HCT116 (cell line): Measurements from ENCODE around the gene PRICKLE1. TPM values are rescaled to one million over a fixed set of nuclear protein-coding genes. Genes with fewer than 3 reads are reported as not detected.

Source experiments
- ATAC-seq: fragments of 200-7000 bp; cut with Tn5 transposase; 2 replicates; pipeline ENCODE4 v1.9.1; 2020; ENCODE audit warnings: mild to moderate bottlenecking, moderate library complexity
- BruUV-seq: library from RNA; stranded (reverse); fragments of 400-500 nt; replicated peaks from 2 replicates; lab custom pipeline; 2021; lab: Mats Ljungman, UMichigan
- CTCF ChIA-PET: fragments of 300-600 bp; sonication (Branson Sonifier 250); formaldehyde crosslinking; loops from one replicate; lab custom pipeline; 2021; ENCODE audit warnings: antibody characterized with exemption; lab: Charles Lee
- POLR2A ChIA-PET: fragments of 300-600, 350-600 bp; sonication (Branson Sonifier 250); formaldehyde crosslinking; loops from one replicate; lab custom pipeline; 2021; ENCODE audit warnings: antibody characterized with exemption; lab: Charles Lee
- RAD21 ChIA-PET, 2 experiments: fragments of 300-600 bp; sonication (Branson Sonifier 250); formaldehyde crosslinking; loops; one replicate each; lab custom pipeline; 2023; ENCODE audit warnings: low total read pairs in 2 of 2; ENCODE audit not compliant: uncharacterized antibody in 2 of 2, unreplicated experiment in 2 of 2, low non-redundant PET in 1 of 2; lab: Charles Lee
- DNase-seq: peaks from one replicate; pipeline ENCODE4 v3.0.0-alpha.2; 2010; ENCODE audit warnings: low read depth, low spot score
- H2AFZ ChIP-seq: fragments of 200-600 bp; shearing (Covaris generic), sonication (generic); 2 replicates; pipeline ENCODE4 v1.6.1; 2017; ENCODE audit warnings: low read depth, mixed run types, mixed read lengths, antibody characterized with exemption, low read length; ENCODE audit not compliant: poor library complexity, severe bottlenecking
- H3K27ac ChIP-seq: 2 replicates; pipeline ENCODE4 v1.5.1; 2012; ENCODE audit warnings: low read depth, low read length
- H3K27me3 ChIP-seq: fragments of 200-600 bp; sonication (generic); 2 replicates; pipeline ENCODE4 v1.6.1; 2016; ENCODE audit warnings: mixed run types, low read length, mixed read lengths; ENCODE audit not compliant: insufficient read depth
- H3K36me3 ChIP-seq, 2 experiments: fragments of 200-500 bp in 1 of 2; fragments of 200-600 bp in 1 of 2; sonication (Bioruptor generic) in 1 of 2; sonication (generic) in 1 of 2; 2 replicates each; pipeline versions ENCODE4 v1.5.1 to v1.6.1; 2014 to 2016; ENCODE audit warnings: low read length in 2 of 2, inconsistent platforms in 1 of 2, mixed read lengths in 1 of 2, mixed run types in 1 of 2; ENCODE audit not compliant: insufficient read depth in 2 of 2, control insufficient read depth in 1 of 2
- H3K4me1 ChIP-seq, 2 experiments: fragments of 200-600 bp in 1 of 2; sonication (generic) in 1 of 2; 2 replicates each; pipeline versions ENCODE4 v1.5.1 to v1.6.1; 2012 to 2017; ENCODE audit warnings: low read length in 2 of 2, inconsistent platforms in 1 of 2, mild to moderate bottlenecking in 1 of 2, mixed read lengths in 1 of 2, mixed run types in 1 of 2, moderate library complexity in 1 of 2; ENCODE audit not compliant: insufficient read depth in 2 of 2, control insufficient read depth in 1 of 2
- H3K4me2 ChIP-seq: fragments of 200-600 bp; sonication (generic); 2 replicates; pipeline ENCODE4 v1.6.1; 2017; ENCODE audit warnings: mixed run types, low read length, mixed read lengths
- H3K4me3 ChIP-seq, 2 experiments: fragments of 200-600 bp in 1 of 2; sonication (generic) in 1 of 2; replicated peaks in 1 of 2; 2 replicates each; pipeline ENCODE4 v1.5.1; 2011 to 2016; ENCODE audit warnings: low read length in 2 of 2, control low read depth in 1 of 2, low read depth in 1 of 2, mild to moderate bottlenecking in 1 of 2, mixed read lengths in 1 of 2, mixed run types in 1 of 2
- H3K79me2 ChIP-seq: fragments of 200-600 bp; sonication (generic); 2 replicates; pipeline ENCODE4 v1.6.1; 2017; ENCODE audit warnings: mild to moderate bottlenecking, mixed run types, low read length, moderate library complexity, mixed read lengths; ENCODE audit not compliant: insufficient read depth
- H3K9ac ChIP-seq: fragments of 200-600 bp; sonication (generic); 2 replicates; pipeline ENCODE4 v1.6.1; 2016; ENCODE audit warnings: low read length, mixed read lengths
- H3K9me2 ChIP-seq: fragments of 200-600 bp; sonication (generic), shearing (Covaris generic); 2 replicates; pipeline ENCODE4 v1.6.1; 2017; ENCODE audit warnings: mixed run types, mild to moderate bottlenecking, moderate library complexity; ENCODE audit not compliant: insufficient read depth
- H3K9me3 ChIP-seq, 2 experiments: fragments of 200-500 bp in 1 of 2; fragments of 200-600 bp in 1 of 2; sonication (Bioruptor generic) in 1 of 2; sonication (generic) in 1 of 2; 2 replicates each; pipeline ENCODE4 v1.6.1; 2014 to 2017; ENCODE audit warnings: low read length in 2 of 2, mixed read lengths in 2 of 2, inconsistent platforms in 1 of 2, low read depth in 1 of 2, mild to moderate bottlenecking in 1 of 2, mixed run types in 1 of 2, moderate library complexity in 1 of 2; ENCODE audit not compliant: control insufficient read depth in 1 of 2, insufficient read depth in 1 of 2
- H4K20me1 ChIP-seq: fragments of 200-600 bp; sonication (generic), shearing (Covaris generic); 2 replicates; pipeline ENCODE4 v1.6.1; 2017; ENCODE audit warnings: mixed run types, mild to moderate bottlenecking, moderate library complexity; ENCODE audit not compliant: insufficient read depth
- EZH2 ChIP-seq: fragments of 200-600 bp; sonication (generic); IDR thresholded peaks from 2 replicates; pipeline ENCODE4 v1.6.1; 2017; ENCODE audit warnings: antibody characterized with exemption, mixed run types
- SRF ChIP-seq: IDR thresholded peaks from 2 replicates; pipeline ENCODE4 v1.6.1; 2012; ENCODE audit warnings: low read depth
- YY1 ChIP-seq: IDR thresholded peaks from 2 replicates; pipeline ENCODE4 v1.6.1; 2011; ENCODE audit warnings: low read length, low read depth, moderate library complexity, mild to moderate bottlenecking; ENCODE audit not compliant: insufficient replicate concordance; ENCODE audit errors: extremely low read depth
- ZFX ChIP-seq: fragments of 450-650 bp; IDR thresholded peaks from 2 replicates; pipeline ENCODE4 v1.6.1; 2017
- intact Hi-C: fragments of 100-400 bp; cut with micrococcal nuclease; formaldehyde crosslinking; loops from 2 replicates; pipeline ENCODE4 v1.10.0; 2022
- total RNA-seq: library from RNA; stranded (reverse); gene quantifications from one replicate; pipeline ENCODE4 v1.2.1, GENCODE V29; 2021; ENCODE audit not compliant: unreplicated experiment
- TF ChIP-seq, protein P1 (sequence below): IDR thresholded peaks from 2 replicates; pipeline ENCODE4 v1.6.1; 2012

PRICKLE1 gene
- total RNA-seq, 1 experiment from 2014 or later: 1.3 TPM

DNA sequence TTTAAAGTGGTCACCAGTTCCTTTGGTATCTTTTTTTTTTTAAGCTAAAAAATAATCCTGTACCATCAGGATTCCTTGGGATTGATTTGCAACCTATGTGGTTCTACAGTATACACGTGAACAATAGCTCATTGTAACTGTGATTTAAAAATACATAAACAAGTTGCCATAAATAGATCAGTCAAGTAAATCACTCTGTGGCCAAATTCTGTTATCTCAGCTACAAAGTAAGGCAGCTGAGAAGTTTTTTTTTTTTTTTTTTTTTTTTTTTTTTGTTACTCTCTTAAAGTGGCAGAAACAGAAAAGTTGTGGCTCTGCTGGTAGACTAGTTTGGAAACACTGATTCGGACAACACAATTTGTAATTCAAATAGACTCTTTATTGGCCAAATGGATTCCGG is 104.5 kb downstream of the PRICKLE1 start:
- no peak for ATAC-seq
- H3K4me1 ChIP-seq: peaks cover 11% of the 10 kb centered on the region in 2 experiments; a peak in 2 of 4 replicates
- H3K4me2 ChIP-seq: peak overlapping the region; percentile 92
- no peak overlapping the region for H3K4me3 ChIP-seq
- no peaks in the 10 kb centered on the region for H3K79me2 ChIP-seq
- H3K9me3 ChIP-seq: no peaks in the 10 kb centered on the region
- H3K27ac ChIP-seq: no peak overlapping the region
- H3K9me2 ChIP-seq: no peaks in the 10 kb centered on the region
- POLR2A ChIA-PET: no interaction called here
- no peaks in the 10 kb centered on the region for H3K36me3 ChIP-seq
- TF ChIP-seq, protein P1, sequence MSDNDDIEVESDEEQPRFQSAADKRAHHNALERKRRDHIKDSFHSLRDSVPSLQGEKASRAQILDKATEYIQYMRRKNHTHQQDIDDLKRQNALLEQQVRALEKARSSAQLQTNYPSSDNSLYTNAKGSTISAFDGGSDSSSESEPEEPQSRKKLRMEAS: no peak
- no peak for TF ChIP-seq SRF
- TF ChIP-seq YY1: no peak
- TF ChIP-seq, all 23 proteins: peak for 0
- no peaks in the 10 kb centered on the region for H3K27me3 ChIP-seq
- no TSS peak for BruUV-seq
- ChIA-PET CTCF (interaction anchor here (1.1 to 4.2 kb wide), 2 partner anchors 84 to 796 kb away, joined by 4 to 36 read pairs; no protein-coding TSS in a partner anchor), RAD21 (interaction anchor here in 1 of 2 experiments (0.7 to 1.4 kb wide), 2 partner anchors 84 to 275 kb away, joined by 3 to 4 read pairs; no protein-coding TSS in a partner anchor)
- peak overlapping the region; percentile 14 for H2AFZ ChIP-seq
- no peak for DNase-seq
- intact Hi-C loops: loop anchor here (10.0 kb wide), 1 partner anchor 480 kb away; no protein-coding TSS in a partner anchor
- no peaks in the 10 kb centered on the region for H4K20me1 ChIP-seq
- H3K9ac ChIP-seq: no peak overlapping the region

DNA sequence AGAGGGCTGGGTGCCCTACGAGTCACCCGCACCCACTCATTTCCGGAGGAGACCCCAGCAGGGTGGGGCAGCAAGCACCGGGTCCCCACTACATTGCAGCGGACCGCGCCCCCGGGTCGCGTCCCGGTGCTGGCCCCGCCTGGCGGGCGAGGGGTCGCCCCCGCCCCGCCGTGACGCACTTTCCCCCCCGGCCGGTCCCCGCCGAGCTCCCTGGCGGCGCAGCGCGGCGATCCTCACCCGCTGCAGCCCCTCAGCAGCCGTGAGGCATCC is 106.1 kb downstream of the PRICKLE1 start:
- peak; percentile 58 for ATAC-seq
- peak overlapping the region; percentile 92 for H3K4me2 ChIP-seq
- intact Hi-C loops: loop anchor here (1.0 to 10.0 kb wide), 3 partner anchors 481 to 854 kb away; no protein-coding TSS in a partner anchor
- TF ChIP-seq ZFX: peak; percentile 8; the same call in 1 of the 2 replicates
- TF ChIP-seq EZH2: no peak
- TF ChIP-seq, all 23 proteins: peak for 1
- no TSS peak for BruUV-seq
- H3K9ac ChIP-seq: peak overlapping the region; percentile 54
- ChIA-PET POLR2A (no interaction called here), RAD21 (interaction anchor here in 1 of 2 experiments (1.9 kb wide), 1 partner anchor 86 kb away, joined by 12 read pairs; no protein-coding TSS in a partner anchor), CTCF (interaction anchor here (0.8 to 4.2 kb wide), 11 partner anchors 9 to 917 kb away, joined by 3 to 36 read pairs (median 4); no protein-coding TSS in a partner anchor)
- H3K27ac ChIP-seq: peak overlapping the region; percentile 29; the same call in 1 of the 2 replicates
- H3K4me1 ChIP-seq: peaks cover 11% of the 10 kb centered on the region in 2 experiments; a peak in 2 of 4 replicates
- H4K20me1 ChIP-seq: no peaks in the 10 kb centered on the region
- H2AFZ ChIP-seq: peak overlapping the region; percentile 41
- H3K27me3 ChIP-seq: no peaks in the 10 kb centered on the region
- peak overlapping the region; percentile 68 to 73 for H3K4me3 ChIP-seq
- DNase-seq: no peak
- H3K79me2 ChIP-seq: no peaks in the 10 kb centered on the region
- no peaks in the 10 kb centered on the region for H3K9me2 ChIP-seq
- H3K36me3 ChIP-seq: no peaks in the 10 kb centered on the region
- no peaks in the 10 kb centered on the region for H3K9me3 ChIP-seq
